Fibroblast of peridontal ligament (primary cell): Measurements from ENCODE around the gene PAM16.
A peak's percentile ranks its signal among the peaks of the same experiment; 100 is the strongest.

Experiments
- DNase-seq: peaks from one replicate; pipeline ENCODE4 v3.0.0-alpha.2; 2010; ENCODE audit errors: extremely low read depth

Gene PAM16

DNA sequence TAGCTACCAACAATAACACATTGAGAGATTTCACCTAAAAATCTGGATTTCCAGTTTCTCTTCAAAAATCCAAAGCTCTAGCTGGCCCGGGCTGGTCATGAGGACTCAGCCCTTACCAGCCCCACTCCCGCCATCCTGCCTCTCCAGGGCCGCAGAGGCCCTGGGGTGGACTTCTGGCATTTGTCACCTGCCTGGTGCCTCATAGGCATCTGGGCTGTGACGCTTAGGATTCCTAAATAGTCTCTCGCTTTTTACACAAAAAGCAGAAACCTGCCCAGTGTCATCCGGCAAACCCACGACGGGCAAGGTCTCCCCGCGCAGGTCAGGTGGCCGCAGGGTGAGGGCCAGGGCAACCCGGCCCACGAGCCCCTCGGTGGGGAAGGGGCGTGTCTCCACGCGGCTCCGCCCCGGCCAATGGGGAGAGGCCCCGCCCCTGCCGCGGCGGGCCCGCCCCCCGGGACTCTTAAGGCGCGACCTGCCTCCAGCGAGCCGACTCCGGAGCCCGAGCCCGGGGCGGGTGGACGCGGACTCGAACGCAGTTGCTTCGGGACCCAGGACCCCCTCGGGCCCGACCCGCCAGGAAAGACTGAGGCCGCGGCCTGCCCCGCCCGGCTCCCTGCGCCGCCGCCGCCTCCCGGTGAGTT, 20.4 kb upstream of the PAM16 start, which contains the start of gene VASN:
VASN (plus strand) TSS at position 492 of the 644 bp plus-strand sequence. CDS start 9,030 bp downstream, outside the sequence.
- DNase-seq = peak; percentile 73

GRCh38 chr16:4370570-4371356, 19.6 kb upstream of the PAM16 start:
- DNase-seq = peak; percentile 88

GRCh38 chr16:4370151-4370550, 19.0 kb upstream of the PAM16 start:
- DNase-seq = no peak

GRCh38 chr16:4369007-4369733, 18.0 kb upstream of the PAM16 start:
- DNase-seq = no peak

DNA sequence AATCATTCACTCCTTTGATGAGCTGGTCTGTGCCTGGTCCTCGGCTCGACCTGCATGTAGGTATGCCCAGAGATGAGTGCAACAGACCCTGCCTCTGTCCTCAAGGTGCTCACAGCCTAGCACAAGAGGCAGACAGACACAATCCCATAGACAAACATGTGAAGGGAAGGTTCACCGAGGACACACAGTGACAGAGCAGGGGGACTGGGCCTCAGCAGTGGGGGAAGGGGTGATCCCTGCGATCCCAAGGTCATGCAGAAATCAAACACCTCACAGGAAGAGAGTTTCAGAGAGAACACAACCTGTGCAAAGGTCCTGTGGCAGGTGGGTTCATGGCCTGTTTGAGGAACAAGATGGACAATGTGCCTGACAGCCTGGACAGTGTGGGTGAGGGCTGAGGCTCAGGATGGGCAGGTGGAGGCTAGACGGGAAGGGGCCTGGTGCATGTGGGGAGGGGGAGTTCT, 16.3 kb upstream of the PAM16 start:
- no peak for DNase-seq

GRCh38 chr16:4366016-4366415, 14.9 kb upstream of the PAM16 start:
- DNase-seq = no peak

GRCh38 chr16:4365615-4366014, 14.5 kb upstream of the PAM16 start:
- no peak for DNase-seq

- DNase-seq = no peak
Observed at GRCh38 chr16:4365014-4365406, 13.9 kb upstream of the PAM16 start.

GRCh38 chr16:4364196-4365013, 13.3 kb upstream of the PAM16 start:
- no peak for DNase-seq

- no peak for DNase-seq
Observed at GRCh38 chr16:4362476-4363135, 11.5 kb upstream of the PAM16 start.

GRCh38 chr16:4361944-4362311, 10.8 kb upstream of the PAM16 start:
- DNase-seq = no peak

GRCh38 chr16:4361033-4361943, 10.2 kb upstream of the PAM16 start:
- no peak for DNase-seq

DNA sequence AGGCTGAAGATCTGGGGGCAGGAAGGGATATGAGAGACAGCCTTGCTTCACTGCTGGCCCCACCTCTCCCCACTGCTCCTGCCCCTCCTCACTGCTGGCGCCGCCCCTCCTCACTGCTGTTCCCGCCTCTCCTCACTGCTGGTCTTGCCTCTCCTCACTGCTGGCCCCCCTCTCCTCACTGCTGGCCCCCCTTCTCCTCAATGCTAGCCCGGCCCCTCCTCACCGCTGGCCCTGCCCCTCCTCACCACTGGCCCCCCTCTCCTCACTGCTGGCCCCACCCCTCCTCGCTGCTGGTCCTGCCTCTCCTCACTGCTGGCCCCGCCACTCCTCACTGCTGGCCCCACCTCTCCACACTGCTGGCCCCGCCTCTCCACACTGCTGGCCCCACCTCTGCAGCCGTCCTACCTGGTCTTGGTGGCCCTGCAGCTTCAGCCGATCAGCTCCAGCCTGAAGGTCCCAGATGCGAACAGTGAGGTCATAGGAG, 9.5 kb upstream of the PAM16 start:
- DNase-seq = no peak

DNA sequence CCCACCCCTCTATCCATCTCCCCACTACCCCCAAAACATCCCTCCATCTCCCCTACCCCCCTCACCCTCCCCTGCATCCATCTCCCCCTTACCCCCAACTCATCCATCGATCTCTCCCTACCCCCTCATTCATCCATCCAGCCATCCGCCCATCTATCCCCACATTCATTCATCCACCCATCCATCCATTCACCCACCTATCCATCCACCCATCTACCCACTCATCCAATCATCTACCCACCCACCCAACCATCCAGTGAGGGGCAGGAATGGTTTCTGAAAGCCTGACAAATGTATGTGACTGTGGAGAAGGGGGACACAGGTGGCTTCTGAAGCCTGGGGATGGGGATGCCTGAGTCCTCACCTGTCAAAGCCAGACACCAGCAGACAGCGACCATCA, 8.8 kb upstream of the PAM16 start:
- no peak for DNase-seq

GRCh38 chr16:4358831-4359561, 7.9 kb upstream of the PAM16 start:
- no peak for DNase-seq

GRCh38 chr16:4358236-4358635, 7.1 kb upstream of the PAM16 start:
- DNase-seq = no peak

DNA sequence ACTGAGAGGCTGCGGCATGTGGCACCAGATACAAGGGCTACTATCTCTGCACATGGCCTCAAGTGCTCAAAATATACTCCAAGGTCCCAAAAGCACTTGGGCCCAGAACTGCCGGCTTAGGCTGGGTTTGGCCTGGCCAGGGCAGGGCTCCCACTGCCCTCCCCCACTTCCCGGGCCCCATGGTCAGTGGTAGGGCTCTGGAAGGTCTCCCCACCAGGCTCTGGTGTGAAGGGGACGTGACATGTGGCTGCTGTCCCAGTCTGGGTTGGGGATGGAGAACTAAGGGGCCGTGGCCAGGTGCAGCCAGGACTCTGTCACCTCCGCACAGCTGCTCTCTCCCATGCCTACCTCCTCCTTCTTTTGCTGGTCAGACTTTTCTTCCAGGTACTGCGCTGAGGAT, 5.7 kb upstream of the PAM16 start:
- DNase-seq = no peak

- no peak for DNase-seq
Observed at GRCh38 chr16:4354512-4355409, 3.6 kb upstream of the PAM16 start.
